Thyroid gland (tissue), 4 donors: ENCODE data around the gene CTSE.

Experiments used
- CTCF ChIP-seq, 6 experiments: fragments of 200-600 bp in 3 of 6; fragments of 450-650 bp in 3 of 6; sonication (generic) in 3 of 6; IDR thresholded peaks; one replicate each; pipeline ENCODE4 v1.5.1; 2016 to 2019; ENCODE audit warnings: antibody characterized with exemption in 6 of 6, mild to moderate bottlenecking in 2 of 6, inconsistent platforms in 1 of 6, moderate library complexity in 1 of 6
- POLR2A ChIP-seq, 2 donors: fragments of 450-650 bp; IDR thresholded peaks; one replicate each; pipeline ENCODE4 v1.6.1; 2017; ENCODE audit warnings: antibody characterized with exemption in 2 of 2, mild to moderate bottlenecking in 2 of 2, moderate library complexity in 1 of 2

GRCh38 chr1:205971082-205971481 lies 52.6 kb downstream of the CTSE start:
- no peak for TF ChIP-seq CTCF (IDR thresholded peaks at IDR 0.05)
- no peak for TF ChIP-seq POLR2A (IDR thresholded peaks at IDR 0.05)
